OCI-LY1 (cell line): ENCODE measurements around the gene CXCL17.

ENCODE experiments used
- H2AFZ ChIP-seq: fragments of 200-600 bp; sonication (generic), shearing (Covaris generic); 2 replicates; pipeline ENCODE4 v1.6.0; 2014; ENCODE audit warnings: antibody characterized with exemption, mild to moderate bottlenecking, low read length
- H3F3A ChIP-seq: fragments of 200-600 bp; sonication (generic), shearing (Covaris generic); 2 replicates; pipeline ENCODE4 v1.6.0; 2014; ENCODE audit warnings: mild to moderate bottlenecking, antibody characterized with exemption, low read length, moderate library complexity; ENCODE audit not compliant: insufficient read depth
- H3K27ac ChIP-seq: fragments of 200-600 bp; sonication (generic); 2 replicates; pipeline ENCODE4 v1.5.1; 2014; ENCODE audit warnings: low read length, mixed run types, mild to moderate bottlenecking, low read depth; ENCODE audit not compliant: poor library complexity, severe bottlenecking
- H3K27me3 ChIP-seq: fragments of 200-600 bp; sonication (generic); 2 replicates; pipeline ENCODE4 v1.6.0; 2014; ENCODE audit warnings: antibody characterized with exemption, mild to moderate bottlenecking, low read length, moderate library complexity; ENCODE audit not compliant: insufficient read depth
- H3K36me3 ChIP-seq: fragments of 200-600 bp; sonication (generic); 2 replicates; pipeline ENCODE4 v1.6.1; 2014; ENCODE audit warnings: mild to moderate bottlenecking, antibody characterized with exemption, low read length, moderate library complexity, mixed read lengths; ENCODE audit not compliant: insufficient read depth
- H3K4me1 ChIP-seq: fragments of 200-600 bp; sonication (generic); 2 replicates; pipeline ENCODE4 v1.5.1; 2014; ENCODE audit warnings: mild to moderate bottlenecking, low read length, moderate library complexity; ENCODE audit not compliant: insufficient read depth, severe bottlenecking
- H3K4me2 ChIP-seq: fragments of 200-600 bp; sonication (generic), shearing (Covaris generic); 2 replicates; pipeline ENCODE4 v1.6.1; 2014; ENCODE audit warnings: low read length
- H3K4me3 ChIP-seq: fragments of 200-600 bp; sonication (generic); 2 replicates; pipeline ENCODE4 v1.5.1; 2014; ENCODE audit warnings: low read length, low read depth, mild to moderate bottlenecking, mixed read lengths; ENCODE audit not compliant: poor library complexity, severe bottlenecking
- H3K79me2 ChIP-seq: fragments of 200-600 bp; shearing (Covaris generic); 2 replicates; pipeline ENCODE4 v1.6.1; 2016; ENCODE audit warnings: mixed run types, low read length, mixed read lengths; ENCODE audit not compliant: insufficient read depth
- H3K9ac ChIP-seq: fragments of 200-600 bp; sonication (generic), shearing (Covaris generic); 2 replicates; pipeline ENCODE4 v1.6.1; 2014; ENCODE audit warnings: mild to moderate bottlenecking, low read length, mixed read lengths
- H3K9me2 ChIP-seq: fragments of 200-600 bp; sonication (generic), shearing (Covaris generic); 2 replicates; pipeline ENCODE4 v1.6.1; 2014; ENCODE audit warnings: low read depth, mild to moderate bottlenecking, low read length, mixed read lengths
- H3K9me3 ChIP-seq: fragments of 200-600 bp; shearing (Covaris generic); 2 replicates; pipeline ENCODE4 v1.6.1; 2014; ENCODE audit warnings: low read length, mixed read lengths
- H4K20me1 ChIP-seq: fragments of 200-600 bp; sonication (generic), shearing (Covaris generic); 2 replicates; pipeline ENCODE4 v1.6.0; 2016; ENCODE audit warnings: mild to moderate bottlenecking, low read length; ENCODE audit not compliant: insufficient read depth
- CTCF ChIP-seq: fragments of 200-600 bp; sonication (generic), shearing (Covaris generic); IDR thresholded peaks from 2 replicates; pipeline ENCODE4 v1.5.1; 2017; ENCODE audit warnings: mild to moderate bottlenecking, antibody characterized with exemption, low read length, moderate library complexity, mixed read lengths
- EZH2 ChIP-seq: fragments of 200-600 bp; sonication (generic), shearing (Covaris generic); IDR thresholded peaks from 2 replicates; pipeline ENCODE4 v1.8.0; 2017; ENCODE audit warnings: borderline replicate concordance, mixed run types, mild to moderate bottlenecking, antibody characterized with exemption, low read length, moderate library complexity, mixed read lengths

CXCL17 gene

DNA sequence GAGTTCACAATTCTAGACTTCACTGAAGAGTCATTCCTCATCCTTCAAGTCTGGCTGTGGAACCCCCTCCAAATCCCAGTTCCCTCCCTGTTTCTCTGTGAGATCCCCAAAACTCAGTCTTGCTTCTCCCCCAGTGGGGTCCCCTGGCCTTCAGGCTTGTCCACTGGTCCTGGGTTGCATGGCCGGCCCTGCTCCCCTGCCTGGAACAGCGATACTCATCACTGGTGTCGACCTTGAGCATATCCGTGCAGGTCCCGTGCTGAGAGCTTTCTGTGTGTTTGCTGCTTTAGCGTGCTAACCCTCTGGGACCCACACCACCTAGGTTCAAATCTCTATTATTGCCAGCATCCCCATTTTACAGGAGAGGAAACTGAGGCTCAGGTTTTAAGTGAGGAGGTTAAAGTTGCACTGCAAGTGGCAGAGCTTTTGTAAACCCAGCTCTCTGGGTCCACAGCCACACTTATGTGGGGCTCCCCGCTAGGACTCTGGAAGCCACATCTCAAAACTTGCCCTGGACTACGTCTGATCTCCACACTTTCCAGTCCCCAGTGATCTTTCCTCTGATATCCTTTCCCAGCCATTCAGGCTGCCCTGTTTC, 31.1 kb downstream of the CXCL17 start:
- Histone ChIP-seq H3K9me2 (no peaks in the 10 kb centered on the region), H3K36me3 (peaks cover 33% of the 10 kb centered on the region), H3K79me2 (no peaks in the 10 kb centered on the region), H3K27ac (no peak overlapping the region), H3K4me3 (no peak overlapping the region), H3K9ac (no peak overlapping the region), H2AFZ (no peak overlapping the region), H3K27me3 (no peaks in the 10 kb centered on the region), H3K9me3 (no peaks in the 10 kb centered on the region), H3K4me1 (no peaks in the 10 kb centered on the region), H4K20me1 (no peaks in the 10 kb centered on the region), H3K4me2 (no peak overlapping the region), H3F3A (no peaks in the 10 kb centered on the region)
- no peak for TF ChIP-seq CTCF

DNA sequence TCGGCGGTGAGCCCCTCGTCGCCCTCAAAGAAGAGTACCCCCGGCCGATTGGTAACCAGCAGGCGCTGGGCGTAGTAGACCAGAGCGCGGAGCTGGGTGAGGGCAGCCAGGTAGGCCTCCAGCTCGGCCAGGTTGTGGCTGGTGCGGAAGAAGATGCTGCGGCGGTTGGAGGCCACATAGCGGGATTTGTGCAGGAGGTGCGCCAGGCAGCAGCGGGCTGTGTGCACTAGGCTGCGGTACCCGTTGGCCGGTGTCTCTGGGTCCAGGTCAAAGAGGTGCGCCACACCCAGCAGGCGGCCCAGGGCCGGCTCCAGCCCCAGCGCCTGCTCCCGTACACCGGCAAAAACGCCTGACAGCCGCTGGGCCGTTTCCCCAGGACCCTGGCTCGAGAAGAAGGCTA, 32.4 kb downstream of the CXCL17 start:
- H4K20me1 ChIP-seq: no peaks in the 10 kb centered on the region
- H3K4me2 ChIP-seq: no peak overlapping the region
- no peaks in the 10 kb centered on the region for H3K4me1 ChIP-seq
- no peaks in the 10 kb centered on the region for H3K9me3 ChIP-seq
- peaks cover 46% of the 10 kb centered on the region for H3K36me3 ChIP-seq
- no peak overlapping the region for H2AFZ ChIP-seq
- no peaks in the 10 kb centered on the region for H3K27me3 ChIP-seq
- H3K79me2 ChIP-seq: no peaks in the 10 kb centered on the region
- TF ChIP-seq EZH2: no peak
- no peak for TF ChIP-seq CTCF
- H3K9ac ChIP-seq: no peak overlapping the region
- H3K9me2 ChIP-seq: no peaks in the 10 kb centered on the region
- H3K4me3 ChIP-seq: no peak overlapping the region
- H3F3A ChIP-seq: no peaks in the 10 kb centered on the region
- no peak overlapping the region for H3K27ac ChIP-seq

- no peaks in the 10 kb centered on the region for H3K9me3 ChIP-seq
- no peaks in the 10 kb centered on the region for H3K9me2 ChIP-seq
- no peaks in the 10 kb centered on the region for H3K27me3 ChIP-seq
- no peak overlapping the region for H3K27ac ChIP-seq
- no peak overlapping the region for H3K9ac ChIP-seq
- no peaks in the 10 kb centered on the region for H3K4me1 ChIP-seq
- no peak for TF ChIP-seq CTCF
- TF ChIP-seq EZH2: no peak
- H2AFZ ChIP-seq: no peak overlapping the region
- no peak overlapping the region for H3K4me2 ChIP-seq
- H3F3A ChIP-seq: no peaks in the 10 kb centered on the region
- H4K20me1 ChIP-seq: no peaks in the 10 kb centered on the region
- peaks cover 52% of the 10 kb centered on the region for H3K36me3 ChIP-seq
- no peak overlapping the region for H3K4me3 ChIP-seq
- H3K79me2 ChIP-seq: no peaks in the 10 kb centered on the region
Observed at GRCh38 chr19:42409477-42409876, 33.3 kb downstream of the CXCL17 start.
